ENCODE data around the gene ARHGEF17. TPM values are rescaled to one million over a fixed set of nuclear protein-coding genes. Genes with fewer than 3 reads are reported as not detected.
A peak's percentile ranks its signal among the peaks of the same experiment; 100 is the strongest.

The ARHGEF17 gene
- total and polyA plus RNA-seq, 2 of the 13 experiments (the other 11 are each of a cell fraction or from before 2014, with no cell fraction given), result 10.7 to 28.8 TPM

DNA sequence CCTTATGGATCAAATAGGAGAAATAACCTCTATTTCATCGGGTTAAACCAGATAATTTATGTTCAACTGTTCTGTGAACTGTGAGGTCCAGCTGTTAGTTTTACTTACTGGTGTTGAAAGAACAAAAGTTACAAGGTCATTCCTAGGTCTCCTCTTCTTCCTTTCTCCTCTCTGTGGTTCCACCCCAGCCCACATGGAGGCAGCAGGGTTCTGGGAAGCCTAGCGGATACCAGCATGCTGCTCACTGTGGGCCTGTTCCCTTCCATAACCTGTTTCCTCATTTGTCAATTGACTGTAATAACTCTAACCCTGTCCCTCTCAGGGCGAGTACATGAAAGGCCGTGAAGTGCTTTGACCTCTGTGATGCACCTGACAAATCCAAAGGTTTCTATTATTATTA lies 96.0 kb downstream of the ARHGEF17 start (continued):
- TF ChIP-seq GATAD1 (CRISPR knock-in tag; IDR thresholded peaks at IDR 0.05) (0 out of 2 replicates have a peak, but pooled peaks have one; percentile 40), HNRNPL (IDR thresholded peaks at IDR 0.05; ENCODE audit: low read depth, low read length) (no peak), THYN1 (CRISPR knock-in tag; IDR thresholded peaks at IDR 0.05; ENCODE audit: borderline replicate concordance, low read depth) (no peak), SMAD1 (CRISPR knock-in tag; IDR thresholded peaks at IDR 0.05; ENCODE audit: borderline replicate concordance, low read depth) (no peak), EZH2 (conservative IDR thresholded peaks at IDR 0.05; ENCODE audit: low read depth, low read length) (no peak), BCL6 (CRISPR knock-in tag; IDR thresholded peaks at IDR 0.05) (peak; percentile 43; the same call in 1 of the 2 replicates), ZNF614 (CRISPR knock-in tag; IDR thresholded peaks at IDR 0.05; ENCODE audit: borderline replicate concordance) (0 out of 2 replicates have a peak, but pooled peaks have one; percentile 46), BHLHE40 (IDR thresholded peaks at IDR 0.05; ENCODE audit: low read length) (no peak), KDM2A (CRISPR knock-in tag; IDR thresholded peaks at IDR 0.05; ENCODE audit: borderline replicate concordance, low read depth) (0 out of 2 replicates have a peak, but pooled peaks have one; percentile 54), ZC3H4 (CRISPR knock-in tag; IDR thresholded peaks at IDR 0.05; ENCODE audit: borderline replicate concordance) (no peak)
- TF ChIP-seq, protein P1, sequence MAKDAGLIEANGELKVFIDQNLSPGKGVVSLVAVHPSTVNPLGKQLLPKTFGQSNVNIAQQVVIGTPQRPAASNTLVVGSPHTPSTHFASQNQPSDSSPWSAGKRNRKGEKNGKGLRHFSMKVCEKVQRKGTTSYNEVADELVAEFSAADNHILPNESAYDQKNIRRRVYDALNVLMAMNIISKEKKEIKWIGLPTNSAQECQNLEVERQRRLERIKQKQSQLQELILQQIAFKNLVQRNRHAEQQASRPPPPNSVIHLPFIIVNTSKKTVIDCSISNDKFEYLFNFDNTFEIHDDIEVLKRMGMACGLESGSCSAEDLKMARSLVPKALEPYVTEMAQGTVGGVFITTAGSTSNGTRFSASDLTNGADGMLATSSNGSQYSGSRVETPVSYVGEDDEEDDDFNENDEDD (CRISPR knock-in tag; IDR thresholded peaks at IDR 0.05; ENCODE audit: borderline replicate concordance), result no peak
- TF ChIP-seq, protein P2, sequence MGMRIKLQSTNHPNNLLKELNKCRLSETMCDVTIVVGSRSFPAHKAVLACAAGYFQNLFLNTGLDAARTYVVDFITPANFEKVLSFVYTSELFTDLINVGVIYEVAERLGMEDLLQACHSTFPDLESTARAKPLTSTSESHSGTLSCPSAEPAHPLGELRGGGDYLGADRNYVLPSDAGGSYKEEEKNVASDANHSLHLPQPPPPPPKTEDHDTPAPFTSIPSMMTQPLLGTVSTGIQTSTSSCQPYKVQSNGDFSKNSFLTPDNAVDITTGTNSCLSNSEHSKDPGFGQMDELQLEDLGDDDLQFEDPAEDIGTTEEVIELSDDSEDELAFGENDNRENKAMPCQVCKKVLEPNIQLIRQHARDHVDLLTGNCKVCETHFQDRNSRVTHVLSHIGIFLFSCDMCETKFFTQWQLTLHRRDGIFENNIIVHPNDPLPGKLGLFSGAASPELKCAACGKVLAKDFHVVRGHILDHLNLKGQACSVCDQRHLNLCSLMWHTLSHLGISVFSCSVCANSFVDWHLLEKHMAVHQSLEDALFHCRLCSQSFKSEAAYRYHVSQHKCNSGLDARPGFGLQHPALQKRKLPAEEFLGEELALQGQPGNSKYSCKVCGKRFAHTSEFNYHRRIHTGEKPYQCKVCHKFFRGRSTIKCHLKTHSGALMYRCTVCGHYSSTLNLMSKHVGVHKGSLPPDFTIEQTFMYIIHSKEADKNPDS (CRISPR knock-in tag; IDR thresholded peaks at IDR 0.05), result no peak
- TF ChIP-seq, protein P3, sequence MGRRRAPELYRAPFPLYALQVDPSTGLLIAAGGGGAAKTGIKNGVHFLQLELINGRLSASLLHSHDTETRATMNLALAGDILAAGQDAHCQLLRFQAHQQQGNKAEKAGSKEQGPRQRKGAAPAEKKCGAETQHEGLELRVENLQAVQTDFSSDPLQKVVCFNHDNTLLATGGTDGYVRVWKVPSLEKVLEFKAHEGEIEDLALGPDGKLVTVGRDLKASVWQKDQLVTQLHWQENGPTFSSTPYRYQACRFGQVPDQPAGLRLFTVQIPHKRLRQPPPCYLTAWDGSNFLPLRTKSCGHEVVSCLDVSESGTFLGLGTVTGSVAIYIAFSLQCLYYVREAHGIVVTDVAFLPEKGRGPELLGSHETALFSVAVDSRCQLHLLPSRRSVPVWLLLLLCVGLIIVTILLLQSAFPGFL (CRISPR knock-in tag; IDR thresholded peaks at IDR 0.05), result no peak
- TF ChIP-seq, protein P4, sequence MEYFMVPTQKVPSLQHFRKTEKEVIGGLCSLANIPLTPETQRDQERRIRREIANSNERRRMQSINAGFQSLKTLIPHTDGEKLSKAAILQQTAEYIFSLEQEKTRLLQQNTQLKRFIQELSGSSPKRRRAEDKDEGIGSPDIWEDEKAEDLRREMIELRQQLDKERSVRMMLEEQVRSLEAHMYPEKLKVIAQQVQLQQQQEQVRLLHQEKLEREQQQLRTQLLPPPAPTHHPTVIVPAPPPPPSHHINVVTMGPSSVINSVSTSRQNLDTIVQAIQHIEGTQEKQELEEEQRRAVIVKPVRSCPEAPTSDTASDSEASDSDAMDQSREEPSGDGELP (IDR thresholded peaks at IDR 0.05; ENCODE audit: borderline replicate concordance, low read depth), result 0 out of 2 replicates have a peak, but pooled peaks have one; percentile 21
- TF ChIP-seq, protein P5, sequence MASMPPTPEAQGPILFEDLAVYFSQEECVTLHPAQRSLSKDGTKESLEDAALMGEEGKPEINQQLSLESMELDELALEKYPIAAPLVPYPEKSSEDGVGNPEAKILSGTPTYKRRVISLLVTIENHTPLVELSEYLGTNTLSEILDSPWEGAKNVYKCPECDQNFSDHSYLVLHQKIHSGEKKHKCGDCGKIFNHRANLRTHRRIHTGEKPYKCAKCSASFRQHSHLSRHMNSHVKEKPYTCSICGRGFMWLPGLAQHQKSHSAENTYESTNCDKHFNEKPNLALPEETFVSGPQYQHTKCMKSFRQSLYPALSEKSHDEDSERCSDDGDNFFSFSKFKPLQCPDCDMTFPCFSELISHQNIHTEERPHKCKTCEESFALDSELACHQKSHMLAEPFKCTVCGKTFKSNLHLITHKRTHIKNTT (CRISPR knock-in tag; IDR thresholded peaks at IDR 0.05), result no peak
- TF ChIP-seq, protein P6, sequence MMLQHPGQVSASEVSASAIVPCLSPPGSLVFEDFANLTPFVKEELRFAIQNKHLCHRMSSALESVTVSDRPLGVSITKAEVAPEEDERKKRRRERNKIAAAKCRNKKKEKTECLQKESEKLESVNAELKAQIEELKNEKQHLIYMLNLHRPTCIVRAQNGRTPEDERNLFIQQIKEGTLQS (CRISPR knock-in tag; IDR thresholded peaks at IDR 0.05), result no peak
- TF ChIP-seq, protein P7, sequence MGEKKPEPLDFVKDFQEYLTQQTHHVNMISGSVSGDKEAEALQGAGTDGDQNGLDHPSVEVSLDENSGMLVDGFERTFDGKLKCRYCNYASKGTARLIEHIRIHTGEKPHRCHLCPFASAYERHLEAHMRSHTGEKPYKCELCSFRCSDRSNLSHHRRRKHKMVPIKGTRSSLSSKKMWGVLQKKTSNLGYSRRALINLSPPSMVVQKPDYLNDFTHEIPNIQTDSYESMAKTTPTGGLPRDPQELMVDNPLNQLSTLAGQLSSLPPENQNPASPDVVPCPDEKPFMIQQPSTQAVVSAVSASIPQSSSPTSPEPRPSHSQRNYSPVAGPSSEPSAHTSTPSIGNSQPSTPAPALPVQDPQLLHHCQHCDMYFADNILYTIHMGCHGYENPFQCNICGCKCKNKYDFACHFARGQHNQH (CRISPR knock-in tag; IDR thresholded peaks at IDR 0.05), result no peak

Measured in HepG2 (cell line).